DMS79 treated with DMSO at 0.1 percent for 48 hours (cell line): ENCODE measurements around the gene RAB32.

Experiments used
- DNase-seq: peaks from one replicate; lab custom pipeline; 2025; lab: John Stamatoyannopoulos, UW

The RAB32 gene

DNA sequence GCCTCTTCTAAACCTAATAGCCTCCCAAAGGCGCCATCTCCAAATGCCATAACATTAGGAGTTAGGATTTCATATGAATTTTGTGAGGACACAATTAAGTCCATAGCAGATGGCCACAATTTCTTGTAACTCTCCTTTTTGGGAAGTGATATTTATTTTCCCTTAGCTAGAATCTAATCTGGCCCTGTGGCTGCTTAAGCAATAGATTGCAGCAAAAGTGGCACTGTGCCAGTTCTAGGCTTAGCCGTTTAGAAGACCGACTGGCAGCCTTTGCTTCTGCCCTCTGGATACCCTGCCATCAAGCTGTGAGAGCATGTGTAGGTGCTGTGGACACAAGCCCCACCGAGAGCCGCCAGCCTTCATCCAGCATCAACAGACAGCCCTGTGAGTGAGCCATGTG, 39.2 kb downstream of the RAB32 start:
- DNase-seq, result no peak

DNA sequence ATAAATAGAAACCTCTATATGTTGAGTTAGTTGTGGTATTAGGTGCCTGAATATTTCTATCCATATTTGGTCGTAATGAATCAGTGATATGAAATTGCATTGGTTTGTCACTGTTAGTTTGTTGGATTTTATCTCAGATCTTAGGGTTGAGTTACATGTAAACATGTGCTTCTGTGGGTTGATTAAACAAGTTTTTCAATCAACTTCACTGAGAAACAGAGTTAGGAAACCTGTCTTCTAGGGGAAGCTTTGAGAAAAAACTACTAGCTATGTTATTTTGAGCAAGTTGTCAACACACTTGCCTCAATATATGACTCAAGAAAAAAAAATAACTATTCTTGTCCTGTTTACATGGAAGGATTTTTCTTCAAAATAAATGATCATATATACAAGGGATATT, 40.3 kb downstream of the RAB32 start:
- no peak for DNase-seq

DNA sequence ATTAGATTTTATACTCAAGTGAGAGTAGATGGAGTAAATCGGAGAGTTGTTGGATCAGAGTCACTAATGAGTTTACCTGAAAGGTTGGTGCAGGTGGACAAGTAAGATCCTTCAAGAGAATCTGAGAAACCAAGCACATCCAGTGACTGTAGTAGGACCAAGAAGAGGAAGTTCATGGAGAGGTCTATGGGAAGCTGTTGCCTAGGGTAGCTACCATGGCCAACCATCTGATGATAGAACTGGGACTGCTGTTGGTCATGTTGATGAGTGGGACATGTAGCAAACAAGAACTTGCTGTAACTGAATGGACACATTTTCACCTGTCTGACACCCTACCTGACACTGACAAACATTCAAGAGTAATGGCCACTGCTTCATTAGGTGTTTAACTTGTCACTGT, 43.8 kb downstream of the RAB32 start:
- no peak for DNase-seq

DNA sequence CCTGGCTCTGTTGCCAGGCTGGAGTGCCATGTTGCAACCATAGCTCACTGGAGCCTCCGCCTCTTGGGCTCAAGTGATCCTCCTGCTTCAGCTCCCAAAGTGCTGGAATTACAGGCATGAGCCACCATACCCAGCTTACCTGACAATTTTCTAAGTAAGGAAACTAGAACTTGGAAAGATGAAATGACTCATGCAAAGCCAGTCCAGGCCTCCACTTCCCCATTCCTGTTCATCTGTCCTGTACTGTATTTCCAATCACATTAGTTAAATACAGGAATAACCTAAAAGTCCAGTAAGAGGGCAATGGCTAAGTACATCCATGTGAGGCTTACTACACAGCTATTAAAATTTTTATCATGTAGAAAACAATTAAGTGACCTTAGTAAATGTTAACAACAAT, 46.9 kb downstream of the RAB32 start:
- no peak for DNase-seq

DNA sequence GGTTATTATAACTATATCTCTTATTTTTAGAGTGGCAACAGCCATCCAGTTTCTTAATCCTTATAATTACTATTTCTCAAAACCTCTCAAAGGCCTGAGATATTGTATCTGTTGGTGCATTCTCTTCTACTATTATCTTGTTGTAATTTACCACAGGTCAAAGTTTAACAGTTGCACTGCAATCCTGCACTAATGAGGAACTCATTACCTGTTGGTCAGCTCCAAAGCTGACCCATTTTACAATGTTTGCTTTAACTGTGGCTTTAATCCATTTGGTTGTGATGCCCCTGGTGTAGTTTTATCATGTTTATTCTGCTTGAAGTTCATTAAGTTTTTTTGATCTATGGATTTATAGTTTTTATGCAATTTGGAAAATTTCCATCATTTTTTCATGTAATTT, 48.8 kb downstream of the RAB32 start:
- no peak for DNase-seq

DNA sequence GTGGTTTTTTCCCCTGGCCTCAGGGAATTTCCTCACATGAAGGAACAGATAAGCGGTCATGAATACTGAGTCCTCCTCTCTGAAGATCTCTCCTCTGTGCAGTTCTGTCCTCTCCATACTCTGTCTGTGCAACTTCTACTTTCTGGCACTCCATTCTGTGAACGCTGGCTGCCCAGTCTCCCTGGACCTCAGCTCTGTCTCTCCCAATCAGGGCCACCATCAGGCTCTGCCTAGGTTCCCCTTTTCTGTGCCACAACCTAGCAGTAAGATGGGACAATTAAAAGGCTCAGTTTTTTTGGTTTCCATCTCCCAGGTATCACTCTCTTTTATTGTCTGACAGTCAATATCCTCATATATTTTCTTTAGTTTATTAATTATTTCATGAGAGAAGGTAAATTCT, 50.4 kb downstream of the RAB32 start:
- DNase-seq, result no peak

DNA sequence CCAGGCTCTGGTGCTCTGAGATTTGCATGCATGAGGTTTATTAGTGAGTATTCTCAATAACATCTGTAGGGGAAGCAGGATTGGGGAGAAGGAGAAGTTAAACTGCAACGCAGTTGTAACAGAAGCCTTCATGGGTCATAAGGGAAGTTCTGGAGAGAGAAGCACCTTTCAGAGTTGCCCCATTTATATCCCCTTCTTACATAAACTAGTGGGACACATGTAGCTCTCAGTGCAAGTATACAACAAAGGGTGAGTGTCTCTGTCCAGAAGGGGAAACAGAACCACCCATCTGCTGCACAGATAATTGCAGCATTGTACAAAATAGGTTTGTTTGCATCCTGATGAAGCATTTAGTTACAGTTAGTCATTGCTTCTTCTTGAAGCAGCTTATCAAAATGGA, 50.9 kb downstream of the RAB32 start:
- no peak for DNase-seq

DNA sequence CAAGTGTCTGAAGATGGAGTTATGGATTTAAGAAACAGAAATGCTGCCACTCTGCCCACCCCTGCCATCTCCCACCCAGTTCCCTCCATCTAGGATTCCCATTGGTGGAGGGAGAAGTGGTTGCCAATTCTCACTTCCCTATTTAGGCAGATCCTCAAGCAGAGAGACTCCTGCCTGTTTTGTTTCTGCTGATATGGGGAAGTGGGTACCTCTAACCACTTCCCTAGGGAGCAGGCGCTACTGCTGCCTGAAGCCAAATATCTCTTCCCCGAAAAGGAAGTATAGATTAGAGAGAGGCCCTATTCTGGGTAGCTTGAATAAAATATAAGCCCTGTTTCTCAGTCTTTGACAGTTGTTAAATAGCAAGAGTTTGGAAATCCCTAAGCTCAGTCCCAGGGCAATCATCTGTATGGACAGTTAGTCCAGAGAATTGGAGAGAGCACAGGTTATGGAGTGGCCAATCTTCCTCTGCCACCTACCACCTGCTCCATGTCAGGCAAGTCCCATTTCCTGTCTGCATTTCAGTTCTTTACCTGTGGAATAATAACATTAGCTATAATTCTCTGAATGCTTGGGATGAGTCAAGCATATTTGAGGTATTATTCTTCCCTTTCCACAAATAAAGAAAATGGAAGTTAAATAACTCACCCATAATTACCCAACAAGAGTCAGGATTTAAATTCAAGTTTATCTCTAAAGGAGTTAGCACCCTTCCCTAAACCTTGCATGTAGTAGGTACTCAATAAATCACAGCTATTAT, 52.5 kb downstream of the RAB32 start:
- DNase-seq, result no peak

DNA sequence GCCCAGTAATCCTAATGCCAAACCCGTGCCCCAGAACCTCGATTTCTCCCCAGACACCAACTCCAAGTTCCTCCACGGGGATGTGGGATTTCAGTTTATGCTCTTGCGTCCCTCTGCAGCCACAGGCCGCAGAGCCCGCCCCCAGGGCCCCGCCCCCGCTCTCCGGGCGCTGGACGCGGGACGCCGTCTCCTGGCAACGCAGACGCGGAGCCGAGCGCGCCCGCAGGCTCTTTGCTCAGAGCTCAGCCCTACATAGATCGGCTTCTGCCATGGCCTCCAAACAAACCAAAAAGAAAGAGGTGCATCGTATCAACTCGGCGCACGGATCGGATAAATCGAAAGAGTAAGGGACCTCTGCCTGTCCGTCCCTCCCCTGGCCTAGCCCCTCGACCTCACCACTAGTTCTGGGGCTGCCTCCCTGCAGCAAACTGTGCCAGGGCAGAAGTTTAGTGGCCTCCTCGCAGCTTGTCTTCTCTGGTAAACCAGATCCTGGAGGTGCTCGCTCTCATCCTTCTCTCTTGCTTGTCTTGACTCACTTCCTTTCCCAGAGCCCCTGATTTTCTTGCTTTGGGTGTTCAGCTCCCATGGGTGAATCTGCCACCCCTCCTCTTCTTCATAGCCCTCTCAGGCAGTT, 55.3 kb downstream of the RAB32 start, which contains the start of gene ADGB:
Gene ADGB, plus strand, starts transcription at position 201 of the 634 bp plus-strand sequence. Its CDS starts 69 bp downstream, at position 270.
- DNase-seq, result no peak

DNA sequence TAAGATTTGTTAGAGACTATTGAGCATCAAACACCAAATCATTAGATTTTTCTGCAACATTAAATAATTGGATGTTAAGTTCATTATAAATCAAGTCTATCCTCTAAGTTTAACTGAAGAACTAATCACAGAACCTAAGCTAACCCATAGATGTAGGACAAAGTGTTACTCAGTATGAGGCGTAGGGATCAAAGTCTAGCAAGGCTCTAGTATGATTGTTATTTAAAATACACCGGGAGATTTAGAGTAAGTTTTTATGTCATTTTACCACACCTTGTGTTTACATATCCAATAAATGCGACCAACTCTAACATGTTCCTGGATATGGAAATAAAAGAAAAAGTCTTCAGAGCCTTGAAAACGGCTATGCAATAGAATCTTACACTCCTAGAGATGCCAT, 57.7 kb downstream of the RAB32 start:
- DNase-seq, result no peak

DNA sequence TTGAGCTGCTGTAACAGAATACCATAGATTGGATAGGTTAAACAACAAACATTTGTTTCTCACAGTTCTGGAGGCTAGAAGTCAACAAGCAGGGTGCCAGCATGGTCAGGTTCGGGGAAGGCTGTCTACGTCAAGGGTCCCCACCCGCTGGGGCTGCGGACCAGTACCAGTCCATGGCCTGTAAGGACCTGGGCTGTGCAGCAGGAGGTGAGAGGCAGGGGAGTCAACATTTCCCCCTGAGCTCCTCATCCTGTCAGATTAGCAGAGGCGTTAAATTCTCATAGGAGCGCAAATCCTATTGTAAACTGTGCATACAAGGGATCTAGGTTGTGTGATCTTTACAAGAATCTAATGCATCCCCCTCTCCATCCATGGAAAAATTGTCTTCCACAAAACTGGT, 58.9 kb downstream of the RAB32 start:
- no peak for DNase-seq
